Activated gamma-delta T cell treated with anti-CD3 and anti-CD28 coated beads, Interleukin-2, amount 50 U/mL, for 16 hours (primary cell): ENCODE data around the gene TC2N.
A peak's percentile ranks its signal among the peaks of the same experiment; 100 is the strongest.
"Not testable (repeated sequence)": the region's sequence is repeated elsewhere in the genome, so short reads cannot be mapped to it uniquely, and the experiment has no call there.

ENCODE experiments used
- DNase-seq: peaks from one replicate; pipeline ENCODE4 v3.0.0-alpha.2; 2020; ENCODE audit warnings: low read depth

Gene TC2N

DNA sequence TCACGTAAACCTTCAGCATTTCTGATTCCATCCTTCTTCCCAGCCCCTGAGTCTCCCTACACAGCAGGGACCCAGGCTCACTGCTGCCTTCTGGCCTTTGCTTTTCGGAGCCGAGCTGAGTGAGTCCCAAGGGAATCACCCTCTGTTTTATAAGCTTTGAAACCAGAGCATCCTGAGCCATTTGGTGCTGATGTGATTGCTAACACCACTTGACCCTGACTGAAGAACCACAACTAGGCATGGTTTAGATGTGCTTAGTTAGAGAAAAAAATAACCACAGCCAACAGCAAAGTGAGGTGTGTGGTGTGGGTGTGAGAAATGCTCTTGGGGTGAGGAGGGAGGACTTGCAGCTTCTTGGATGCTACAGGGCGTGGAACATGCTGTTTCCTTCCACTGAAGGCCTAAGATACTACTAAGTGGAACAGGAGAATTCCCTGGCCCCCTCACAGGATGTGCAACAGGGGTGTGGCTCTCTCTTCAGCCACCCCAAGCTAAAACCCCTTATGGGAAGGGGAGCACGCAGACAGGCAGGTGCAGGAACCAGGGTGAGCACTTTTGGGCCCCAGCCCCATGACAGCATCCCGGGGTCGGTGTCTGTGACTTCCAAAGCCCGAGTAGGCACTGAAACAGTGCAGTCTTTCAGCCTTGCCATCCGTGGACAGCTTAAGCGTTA lies at the start of gene TC2N:
Gene TC2N, minus strand, starts transcription at position 221 of the 673 bp plus-strand sequence. CDS start 53,767 bp downstream, outside the sequence.
- peak; percentile 49 for DNase-seq

GRCh38 chr14:91912035-91912434 lies 44.7 kb upstream of the TC2N start:
- no peak for DNase-seq

DNA sequence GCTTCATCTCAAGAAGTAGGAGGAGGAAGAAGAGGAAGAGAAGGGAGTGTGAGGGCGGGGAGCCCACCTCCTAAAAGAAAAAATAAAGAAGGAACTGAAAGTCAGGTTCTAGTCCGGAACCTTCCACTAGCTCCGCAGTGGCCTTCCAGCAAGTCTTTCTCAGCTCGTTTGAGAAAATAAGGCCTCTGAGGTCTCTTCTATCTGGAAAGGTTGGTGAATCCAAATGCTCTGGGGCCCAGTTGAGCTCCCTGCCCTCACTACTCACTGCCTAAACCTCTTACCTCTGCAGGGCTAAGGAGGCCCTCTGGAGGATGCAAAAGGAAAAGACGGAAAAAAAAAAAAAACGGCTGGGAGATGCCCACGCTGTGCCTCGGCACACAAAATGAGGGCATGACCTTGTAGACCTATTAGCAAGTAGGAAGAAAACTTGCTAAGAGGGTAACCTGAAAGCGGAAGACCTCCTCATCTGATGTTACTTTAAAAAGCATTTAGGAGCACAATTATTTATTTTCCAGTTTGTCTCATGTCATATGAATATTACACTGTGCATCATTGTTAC lies 44.2 kb upstream of the TC2N start:
- no peak for DNase-seq

- DNase-seq, result no peak
Measured at GRCh38 chr14:91910196-91910595, 42.9 kb upstream of the TC2N start.

DNA sequence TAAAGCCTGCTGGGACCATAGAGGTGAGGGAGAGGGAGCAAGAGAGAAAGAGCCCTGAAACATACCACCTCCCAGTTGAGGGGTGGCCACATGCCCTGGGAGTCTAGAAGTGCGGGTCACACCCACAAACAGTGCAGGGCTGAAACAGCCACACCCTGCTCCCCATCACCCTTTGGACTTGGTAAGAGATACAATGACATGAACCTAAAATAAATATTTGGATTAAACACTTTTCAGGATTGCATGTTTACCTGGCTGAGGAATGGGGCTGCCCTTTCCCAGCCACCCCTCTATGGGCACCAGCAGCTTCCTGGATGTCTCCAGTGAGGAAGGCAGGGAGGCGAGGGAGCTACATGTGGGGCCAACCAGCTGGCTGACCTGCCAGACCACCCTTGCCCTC lies 39.0 kb upstream of the TC2N start:
- DNase-seq, result no peak

- no peak for DNase-seq
Measured at GRCh38 chr14:91904956-91905645, 37.8 kb upstream of the TC2N start.

DNA sequence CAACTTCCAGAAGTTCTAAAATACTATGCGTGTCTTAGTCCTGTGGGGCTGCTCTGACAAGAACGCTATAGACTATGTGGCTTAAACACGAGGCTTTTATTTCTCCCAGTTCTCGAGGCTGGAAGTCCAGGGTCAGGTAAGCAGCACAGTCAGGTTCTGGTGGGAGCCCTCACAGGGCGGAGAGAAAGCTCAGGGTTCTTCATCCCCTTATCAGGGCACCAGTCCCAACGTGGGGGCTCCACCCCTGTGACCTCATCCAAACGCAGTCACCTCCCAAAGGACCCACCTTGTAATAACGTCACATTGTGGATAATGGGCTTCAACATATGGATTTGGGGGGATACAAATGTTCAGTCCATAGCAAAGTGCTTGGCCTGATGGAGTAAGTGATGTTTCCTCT lies 37.1 kb upstream of the TC2N start:
- DNase-seq, result no peak

DNA sequence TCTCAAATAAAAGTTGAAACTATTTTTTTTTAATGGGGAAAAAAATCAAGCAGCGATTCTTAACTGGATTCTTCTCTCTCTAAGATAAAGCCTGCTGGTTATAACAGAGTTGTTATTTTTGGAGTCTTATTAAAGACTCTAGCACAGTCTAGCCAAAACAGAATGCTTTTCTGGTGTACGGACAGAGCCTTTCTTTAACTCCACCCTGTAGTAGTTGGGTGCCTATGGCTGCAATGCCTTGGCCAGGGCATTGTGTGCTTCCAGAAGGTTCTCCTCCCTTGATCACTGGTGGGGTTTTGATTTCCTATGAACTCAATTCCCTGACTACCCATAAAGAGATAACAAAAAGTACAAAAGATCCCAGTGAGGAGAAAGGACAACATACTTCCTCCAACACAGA lies 35.7 kb upstream of the TC2N start:
- no peak for DNase-seq

DNA sequence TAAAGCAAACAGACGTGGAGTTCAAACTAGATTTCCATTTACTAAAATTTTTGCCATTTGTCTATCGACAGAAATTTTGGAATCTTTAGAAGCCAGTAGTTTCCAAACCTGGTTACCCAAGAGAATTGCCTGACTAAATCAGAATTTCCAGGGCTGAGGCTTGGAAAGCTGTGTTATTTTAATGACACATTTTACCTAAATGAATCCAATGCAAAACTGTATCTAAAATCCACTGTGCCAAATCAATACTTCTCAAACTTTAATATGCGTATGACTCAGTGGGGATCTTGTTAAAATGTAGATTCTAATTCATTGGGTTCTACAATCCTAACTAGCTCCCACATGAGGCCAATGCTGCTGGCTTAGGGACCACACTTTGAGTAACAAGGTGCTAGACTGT lies 35.0 kb upstream of the TC2N start:
- DNase-seq, result no peak

- DNase-seq, result no peak
Measured at GRCh38 chr14:91901449-91902226, 34.3 kb upstream of the TC2N start.

- DNase-seq, result no peak
Measured at GRCh38 chr14:91899806-91900205, 32.5 kb upstream of the TC2N start.

DNA sequence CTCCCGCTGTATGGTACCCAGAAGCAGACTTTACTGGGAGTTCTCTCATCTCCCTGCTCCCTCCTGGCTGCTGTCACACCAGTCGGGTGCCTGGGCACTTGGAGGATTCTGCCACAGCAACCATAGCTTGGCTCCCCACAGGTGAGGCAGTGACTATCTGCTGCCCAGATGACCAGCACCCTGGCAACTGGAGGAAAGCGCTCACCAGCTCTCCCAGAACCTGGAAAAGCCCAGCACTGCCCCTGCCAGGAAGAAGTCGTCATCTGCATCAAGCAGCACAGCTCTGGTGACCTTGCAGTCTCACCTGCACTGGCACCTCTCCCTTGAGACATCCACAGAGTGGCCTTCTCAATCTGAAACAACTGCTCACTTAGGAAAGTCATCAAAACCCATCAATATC lies 31.9 kb upstream of the TC2N start:
- no peak for DNase-seq

DNA sequence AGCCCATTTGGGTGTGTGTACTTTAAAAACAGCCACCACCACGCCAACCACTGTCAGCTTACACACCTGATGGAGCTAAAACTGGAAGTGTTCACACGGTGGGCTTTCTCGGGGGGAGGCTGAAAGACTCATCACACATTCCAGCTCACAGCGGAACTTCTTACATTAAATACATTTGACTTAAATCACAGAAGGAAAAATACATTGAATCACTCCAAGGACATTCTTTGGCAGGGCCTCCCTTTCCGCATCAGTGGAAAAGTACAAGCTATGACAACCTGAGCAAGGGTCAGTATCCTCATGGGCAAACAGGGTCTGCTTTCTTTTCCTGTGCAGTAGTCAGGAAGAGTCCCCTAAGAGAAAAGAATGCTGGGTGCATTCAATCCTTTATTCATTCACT lies 31.0 kb upstream of the TC2N start:
- DNase-seq, result no peak

DNA sequence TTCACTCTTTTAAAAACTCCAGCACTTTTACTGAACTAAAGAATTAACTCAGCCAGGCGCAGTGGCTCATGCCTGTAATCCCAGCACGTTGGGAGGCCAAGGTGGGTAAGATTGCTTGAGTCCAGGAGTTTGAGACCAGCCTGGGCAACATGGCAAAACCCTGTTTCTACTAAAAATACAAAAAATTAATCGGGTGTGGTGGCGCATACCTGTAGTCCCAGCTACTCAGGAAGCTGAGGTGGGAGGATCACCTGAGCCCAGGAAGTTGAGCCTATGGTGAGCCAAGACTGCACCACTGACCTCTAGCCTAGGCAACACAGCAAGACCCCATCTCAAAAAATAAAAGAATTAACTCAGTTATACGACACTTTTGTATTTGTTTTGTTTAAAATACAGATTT lies 30.4 kb upstream of the TC2N start:
- not testable (repeated sequence) for DNase-seq

GRCh38 chr14:91897106-91897701 lies 29.9 kb upstream of the TC2N start:
- no peak for DNase-seq

DNA sequence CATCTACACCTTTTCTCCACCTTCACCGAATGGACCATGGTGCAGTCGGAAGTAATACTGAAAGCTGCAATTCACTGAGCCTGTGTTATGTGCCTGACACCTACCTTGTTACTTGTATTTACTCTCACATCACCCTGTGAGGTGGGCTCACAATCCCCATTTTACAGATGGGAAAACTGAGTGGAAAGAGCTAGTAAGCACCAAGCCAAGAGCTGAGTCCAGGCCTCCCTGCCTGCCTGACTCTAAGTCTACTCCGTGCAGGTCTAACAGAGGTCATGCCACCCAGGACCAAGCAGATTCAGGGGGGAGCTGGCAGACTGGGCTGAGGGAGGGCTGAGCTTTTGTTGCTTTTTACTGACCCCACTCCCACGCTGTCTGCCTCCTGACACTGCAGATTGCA lies 29.1 kb upstream of the TC2N start:
- no peak for DNase-seq

DNA sequence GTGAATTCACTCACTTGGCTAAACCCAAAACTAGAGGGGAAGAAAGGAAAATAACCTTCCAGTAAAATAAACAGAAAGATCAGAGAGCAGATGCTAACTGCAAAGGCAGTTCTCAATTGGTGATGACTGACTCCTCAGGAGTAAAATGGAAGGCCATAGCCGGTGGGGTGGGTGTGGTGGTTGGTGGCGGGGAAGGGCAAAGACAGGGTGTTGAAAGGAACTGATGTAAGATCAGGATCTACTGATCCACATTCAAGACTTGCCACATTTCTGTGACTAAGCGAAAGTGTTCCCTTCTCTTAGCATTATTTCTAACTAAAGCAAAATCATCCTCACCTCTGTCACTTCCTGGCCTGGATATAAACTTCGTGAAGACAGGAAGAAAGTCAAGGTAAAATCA lies 26.3 kb upstream of the TC2N start:
- DNase-seq, result no peak

DNA sequence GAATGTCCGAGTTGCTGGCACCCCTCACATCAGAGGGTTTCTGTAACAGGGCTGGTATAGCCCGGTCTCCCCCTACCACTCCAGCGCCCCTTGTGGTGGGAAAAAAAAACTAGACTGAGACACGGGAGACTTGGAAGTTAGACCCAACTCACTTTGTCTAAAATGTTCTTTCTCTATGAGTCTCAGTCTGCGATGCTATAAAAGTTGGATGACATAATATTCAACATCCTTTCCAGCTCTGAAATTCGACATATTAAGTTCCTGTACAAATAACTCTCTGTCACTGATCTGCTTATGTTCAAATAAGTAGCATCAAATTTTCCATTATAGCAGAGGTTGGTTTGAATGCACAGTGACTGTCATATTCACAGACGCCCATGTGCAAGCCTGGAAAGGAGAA lies 25.7 kb upstream of the TC2N start:
- DNase-seq, result no peak

GRCh38 chr14:91891721-91892220 lies 24.4 kb upstream of the TC2N start:
- no peak for DNase-seq

DNA sequence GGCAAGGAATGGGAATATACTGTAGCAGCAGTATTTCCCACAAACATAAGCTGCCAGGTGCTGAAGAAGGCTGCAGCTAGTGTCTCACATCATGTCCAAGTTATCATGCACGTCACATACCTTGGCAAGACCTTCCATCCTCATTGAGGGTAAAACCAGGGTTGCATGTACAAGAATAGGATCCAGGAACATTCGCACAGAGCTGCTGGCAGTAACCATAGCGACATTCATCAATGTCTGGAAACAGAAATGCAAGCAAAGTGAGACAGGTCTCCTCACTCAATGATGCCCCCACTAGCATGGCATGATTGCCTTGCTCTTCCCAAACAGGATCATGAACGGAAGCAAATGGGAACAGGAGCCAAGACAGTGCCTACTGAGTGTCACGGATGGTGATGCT lies 23.8 kb upstream of the TC2N start:
- no peak for DNase-seq

- no peak for DNase-seq
Measured at GRCh38 chr14:91890291-91890749, 23.0 kb upstream of the TC2N start.
